Transverse colon (tissue), 3 donors: ENCODE data around the gene DDRGK1.

Experiments
- CTCF ChIP-seq, 5 experiments: fragments of 200-600 bp in 3 of 5; fragments of 450-650 bp in 2 of 5; sonication (generic) in 3 of 5; IDR thresholded peaks; 1 replicate in 2 of 5; 2 replicates in 3 of 5; pipeline ENCODE4 v1.5.1; 2016 to 2017; ENCODE audit warnings: antibody characterized with exemption in 5 of 5, inconsistent platforms in 3 of 5, mild to moderate bottlenecking in 2 of 5, moderate library complexity in 1 of 5
- EP300 ChIP-seq: sonication (generic); formaldehyde crosslinking; IDR thresholded peaks from one replicate; pipeline ENCODE4 v1.6.1; 2017; ENCODE audit warnings: antibody characterized with exemption, low read depth
- POLR2A ChIP-seq: fragments of 450-650 bp; IDR thresholded peaks from one replicate; pipeline ENCODE4 v1.6.1; 2016; ENCODE audit warnings: antibody characterized with exemption, mild to moderate bottlenecking, moderate library complexity

- TF ChIP-seq CTCF (IDR thresholded peaks at IDR 0.05), result no peak
- TF ChIP-seq POLR2A, result no peak
- TF ChIP-seq EP300, result no peak
Measured at GRCh38 chr20:3166913-3167342, 37.6 kb downstream of the DDRGK1 start.
